Endothelial cell (in vitro differentiated cells): Measurements from ENCODE around the gene AIFM3. TPM values are rescaled to one million over a fixed set of nuclear protein-coding genes. Genes with fewer than 3 reads are reported as not detected.

Experiments
- DNase-seq: peaks from one replicate; pipeline ENCODE4 v3.0.0; 2021; ENCODE audit warnings: low spot score
- H3K27ac Mint-ChIP-seq: one replicate; pipeline ENCODE4 v1.8.0; 2021; ENCODE audit warnings: mixed read lengths, inconsistent platforms; ENCODE audit not compliant: unreplicated experiment
- H3K27me3 Mint-ChIP-seq: one replicate; pipeline ENCODE4 v1.8.0; 2021; ENCODE audit warnings: mild to moderate bottlenecking, moderate library complexity, mixed read lengths, inconsistent platforms; ENCODE audit not compliant: unreplicated experiment
- H3K36me3 Mint-ChIP-seq: one replicate; pipeline ENCODE4 v1.8.0; 2021; ENCODE audit warnings: mild to moderate bottlenecking, low read depth, mixed read lengths, inconsistent platforms; ENCODE audit not compliant: unreplicated experiment
- H3K4me1 Mint-ChIP-seq: one replicate; pipeline ENCODE4 v1.8.0; 2021; ENCODE audit warnings: mild to moderate bottlenecking, mixed read lengths, inconsistent platforms; ENCODE audit not compliant: unreplicated experiment
- H3K4me3 Mint-ChIP-seq: one replicate; pipeline ENCODE4 v1.8.0; 2021; ENCODE audit warnings: mild to moderate bottlenecking, mixed read lengths, inconsistent platforms; ENCODE audit not compliant: unreplicated experiment
- H3K9me3 Mint-ChIP-seq: one replicate; pipeline ENCODE4 v1.8.0; 2021; ENCODE audit warnings: mixed read lengths, inconsistent platforms; ENCODE audit not compliant: unreplicated experiment
- CTCF ChIP-seq: fragments of 200-600 bp; sonication (generic); IDR thresholded peaks from one replicate; pipeline ENCODE4 v1.5.0; 2021; ENCODE audit warnings: antibody characterized with exemption; ENCODE audit not compliant: unreplicated experiment
- total RNA-seq: library from RNA; stranded (reverse); fragmentation: NEBNext Ultra II Directional; extraction: Animal tissue kit (Norgen Biotek cat#: 25700); gene quantifications from one replicate; pipeline ENCODE4 v1.2.1, GENCODE V29; 2021; ENCODE audit not compliant: unreplicated experiment

Gene AIFM3
- total RNA-seq, 1 donor from 2014 or later: 0.15 TPM

DNA sequence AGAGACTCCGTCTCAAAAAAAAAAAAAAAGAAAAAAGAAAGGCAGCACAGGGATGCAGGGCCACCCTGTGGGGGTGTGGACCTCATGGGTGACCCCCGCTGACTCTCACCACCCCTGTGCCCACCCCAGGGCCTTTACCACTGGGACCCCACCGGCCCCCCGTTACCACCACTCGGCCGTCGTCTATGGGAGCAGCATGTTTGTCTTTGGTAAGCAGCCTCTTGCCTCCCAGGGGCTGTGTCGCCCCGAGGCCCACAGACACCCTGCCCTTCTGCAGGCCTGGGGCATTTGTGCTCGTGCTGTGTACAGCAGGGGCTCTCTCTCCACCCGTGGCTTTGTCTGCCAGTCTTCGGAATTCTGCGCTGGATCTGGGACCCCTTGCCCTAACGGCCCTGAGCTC, 20.3 kb downstream of the AIFM3 start:
- no peak for DNase-seq
- Mint-ChIP-seq H3K4me1 (peaks cover 8% of the 10 kb centered on the region), H3K36me3 (peaks cover 18% of the 10 kb centered on the region), H3K27me3 (peaks cover 15% of the 10 kb centered on the region), H3K9me3 (no peaks in the 10 kb centered on the region), H3K27ac (no peak overlapping the region), H3K4me3 (no peak overlapping the region)
- no peak for TF ChIP-seq CTCF

DNA sequence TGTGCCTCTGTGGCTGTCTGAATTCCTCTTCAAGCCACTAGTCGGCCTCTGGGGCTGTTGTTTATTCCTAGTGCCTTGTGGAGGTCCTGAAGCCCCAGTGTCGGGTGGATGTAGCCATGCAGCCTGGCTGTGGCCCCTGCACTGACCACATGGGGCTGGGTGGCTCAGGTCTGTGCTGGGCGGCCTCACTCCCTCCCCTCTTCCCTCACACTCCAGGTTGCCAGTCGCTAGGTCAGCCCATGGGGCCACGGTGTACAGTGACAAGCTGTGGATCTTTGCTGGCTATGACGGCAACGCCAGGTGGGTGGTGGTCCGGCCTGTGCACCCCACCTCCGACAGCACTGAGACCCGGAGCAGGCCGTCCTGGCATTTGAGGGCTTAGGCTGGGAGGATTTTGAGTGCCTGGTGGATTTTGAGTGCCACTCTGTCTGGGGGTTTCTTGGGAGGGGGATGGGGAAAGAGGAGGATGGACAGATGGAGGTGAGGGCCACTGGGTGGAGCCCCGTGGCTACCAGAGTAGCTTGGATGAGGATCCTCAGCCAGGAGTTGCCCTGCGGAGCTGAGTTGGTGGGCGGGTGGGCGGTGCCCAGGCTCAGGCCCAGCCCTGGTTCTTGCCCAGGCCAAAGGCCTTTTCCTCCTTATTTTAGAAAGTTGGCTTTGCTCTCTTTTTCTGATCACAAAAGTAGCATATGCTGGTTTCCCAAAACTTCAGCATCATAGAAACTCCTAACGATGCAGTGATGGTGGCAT, 21.7 kb downstream of the AIFM3 start:
- TF ChIP-seq CTCF: no peak
- peaks cover 11% of the 10 kb centered on the region for H3K27me3 Mint-ChIP-seq
- no peak overlapping the region for H3K27ac Mint-ChIP-seq
- H3K9me3 Mint-ChIP-seq: no peaks in the 10 kb centered on the region
- H3K4me1 Mint-ChIP-seq: no peaks in the 10 kb centered on the region
- DNase-seq: no peak
- H3K36me3 Mint-ChIP-seq: peaks cover 18% of the 10 kb centered on the region
- H3K4me3 Mint-ChIP-seq: no peak overlapping the region

- TF ChIP-seq CTCF: no peak
- Mint-ChIP-seq H3K9me3 (no peaks in the 10 kb centered on the region), H3K4me3 (no peak overlapping the region), H3K27me3 (peaks cover 8% of the 10 kb centered on the region), H3K36me3 (peaks cover 18% of the 10 kb centered on the region), H3K4me1 (no peaks in the 10 kb centered on the region), H3K27ac (no peak overlapping the region)
- DNase-seq: no peak
Observed at GRCh38 chr22:20989323-20990138, 22.5 kb downstream of the AIFM3 start.

DNA sequence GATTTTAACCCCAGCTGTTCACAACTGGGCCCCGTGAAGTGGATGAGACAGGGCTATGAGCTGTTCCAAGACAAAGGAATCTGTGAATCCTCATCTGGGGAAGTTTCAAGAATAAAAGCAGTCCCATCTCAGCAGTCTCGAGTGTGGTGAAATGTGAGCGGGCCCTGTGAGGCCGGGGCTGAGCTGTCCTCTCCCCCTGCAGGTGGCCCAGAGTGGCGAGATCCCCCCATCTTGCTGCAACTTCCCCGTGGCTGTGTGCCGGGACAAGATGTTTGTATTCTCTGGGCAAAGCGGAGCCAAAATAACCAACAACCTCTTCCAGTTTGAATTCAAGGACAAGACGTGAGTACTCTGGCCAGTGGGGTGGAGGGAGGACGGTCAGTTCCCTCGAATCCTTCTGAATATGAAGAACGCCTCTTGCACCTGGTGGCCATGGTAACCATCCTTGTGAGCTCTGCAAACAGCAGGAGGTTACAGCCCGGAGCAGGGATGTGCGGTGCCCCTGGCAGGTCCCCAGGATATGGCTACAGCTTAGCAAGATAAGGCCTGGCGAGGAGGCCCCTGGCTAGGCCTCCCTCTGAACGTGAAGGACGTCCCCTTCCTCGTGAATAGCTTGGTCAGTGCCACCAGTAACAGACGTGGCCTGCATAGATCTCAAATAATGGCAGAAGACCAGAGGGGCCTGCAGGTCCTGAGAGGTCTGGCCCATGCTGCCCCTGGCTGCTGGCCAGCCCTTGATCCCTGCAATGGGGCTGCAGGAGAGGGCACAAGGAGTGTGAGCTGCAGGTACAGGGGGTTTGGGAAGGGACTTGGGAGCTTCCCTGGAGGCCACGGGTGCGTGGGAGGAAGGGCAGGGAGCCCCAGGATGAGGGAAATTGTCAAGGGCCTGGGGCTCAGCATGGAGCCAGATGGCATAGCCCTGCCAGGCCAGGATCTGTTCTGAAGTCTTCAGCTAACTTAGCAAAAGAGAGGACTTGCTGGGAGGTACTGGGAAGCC, 23.4 kb downstream of the AIFM3 start:
- H3K36me3 Mint-ChIP-seq: peaks cover 22% of the 10 kb centered on the region
- no peaks in the 10 kb centered on the region for H3K9me3 Mint-ChIP-seq
- no peak for DNase-seq
- H3K4me3 Mint-ChIP-seq: no peak overlapping the region
- no peak overlapping the region for H3K27ac Mint-ChIP-seq
- no peak for TF ChIP-seq CTCF
- no peaks in the 10 kb centered on the region for H3K4me1 Mint-ChIP-seq
- peaks cover 8% of the 10 kb centered on the region for H3K27me3 Mint-ChIP-seq
